Ovary (tissue), 3 donors: Measurements from ENCODE around the gene VSIG10L.

Experiments used
- EP300 ChIP-seq: sonication (generic); formaldehyde crosslinking; IDR thresholded peaks from one replicate; pipeline ENCODE4 v1.6.1; 2017; ENCODE audit warnings: antibody characterized with exemption
- POLR2A ChIP-seq: fragments of 450-650 bp; IDR thresholded peaks from one replicate; pipeline ENCODE4 v1.6.1; 2017; ENCODE audit warnings: antibody characterized with exemption, mild to moderate bottlenecking, moderate library complexity
- TF ChIP-seq, protein P1 (sequence below), 3 donors: fragments of 450-650 bp in 2 of 3; fragments of 200-600 bp in 1 of 3; IDR thresholded peaks; one replicate each; pipeline versions ENCODE4 v1.5.1 to v1.8.0; 2016 to 2022; ENCODE audit warnings: antibody characterized with exemption in 3 of 3, mild to moderate bottlenecking in 1 of 3
- donor health status: DM: no; HTN: no; CAD: no.

DNA sequence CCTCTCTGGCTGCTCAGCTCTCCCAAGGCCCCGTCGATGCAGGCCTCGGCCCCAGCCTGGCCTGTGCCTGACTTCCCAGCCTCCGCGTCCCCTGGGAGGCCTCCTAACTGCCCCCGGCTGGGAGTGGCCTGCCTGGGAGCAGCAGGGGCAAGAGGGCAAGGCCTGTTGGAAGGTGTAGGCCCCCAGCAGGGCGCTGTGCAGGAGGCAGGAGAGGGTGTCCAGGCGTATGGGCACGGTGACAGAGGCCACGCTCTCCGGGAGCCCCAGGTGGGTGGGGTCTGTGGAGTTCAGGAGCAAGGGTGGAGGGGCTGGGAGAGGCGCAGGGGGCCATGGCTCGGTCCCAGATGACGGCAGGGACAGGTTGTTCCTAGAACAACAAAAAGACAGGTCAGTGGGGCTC, 47.2 kb upstream of the VSIG10L start:
- TF ChIP-seq, protein P1, sequence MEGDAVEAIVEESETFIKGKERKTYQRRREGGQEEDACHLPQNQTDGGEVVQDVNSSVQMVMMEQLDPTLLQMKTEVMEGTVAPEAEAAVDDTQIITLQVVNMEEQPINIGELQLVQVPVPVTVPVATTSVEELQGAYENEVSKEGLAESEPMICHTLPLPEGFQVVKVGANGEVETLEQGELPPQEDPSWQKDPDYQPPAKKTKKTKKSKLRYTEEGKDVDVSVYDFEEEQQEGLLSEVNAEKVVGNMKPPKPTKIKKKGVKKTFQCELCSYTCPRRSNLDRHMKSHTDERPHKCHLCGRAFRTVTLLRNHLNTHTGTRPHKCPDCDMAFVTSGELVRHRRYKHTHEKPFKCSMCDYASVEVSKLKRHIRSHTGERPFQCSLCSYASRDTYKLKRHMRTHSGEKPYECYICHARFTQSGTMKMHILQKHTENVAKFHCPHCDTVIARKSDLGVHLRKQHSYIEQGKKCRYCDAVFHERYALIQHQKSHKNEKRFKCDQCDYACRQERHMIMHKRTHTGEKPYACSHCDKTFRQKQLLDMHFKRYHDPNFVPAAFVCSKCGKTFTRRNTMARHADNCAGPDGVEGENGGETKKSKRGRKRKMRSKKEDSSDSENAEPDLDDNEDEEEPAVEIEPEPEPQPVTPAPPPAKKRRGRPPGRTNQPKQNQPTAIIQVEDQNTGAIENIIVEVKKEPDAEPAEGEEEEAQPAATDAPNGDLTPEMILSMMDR (IDR thresholded peaks at IDR 0.05): no peak
- no peak for TF ChIP-seq POLR2A
- no peak for TF ChIP-seq EP300
